Activated B cell treated with CpG ODN at 0.5 μM for 24 hours (primary cell): ENCODE data around the gene RDH11. TPM values are rescaled to one million over a fixed set of nuclear protein-coding genes. Genes with fewer than 3 reads are reported as not detected.
"Not testable (repeated sequence)": the region's sequence is repeated elsewhere in the genome, so short reads cannot be mapped to it uniquely, and the experiment has no call there.

ENCODE experiments used
- ATAC-seq: fragments of 200-7000 bp; cut with Tn5 transposase; one replicate; pipeline ENCODE4 v1.10.0; 2021; ENCODE audit warnings: low read depth, mild to moderate bottlenecking, moderate library complexity
- CTCF ChIA-PET: fragments of 350-600 bp; sonication (Branson Sonifier 250); formaldehyde crosslinking; loops from one replicate; lab custom pipeline; 2021; ENCODE audit warnings: antibody characterized with exemption; lab: Charles Lee
- POLR2A ChIA-PET: fragments of 350-600 bp; sonication (Branson Sonifier 250); formaldehyde crosslinking; loops from one replicate; lab custom pipeline; 2021; ENCODE audit warnings: antibody characterized with exemption; lab: Charles Lee
- DNase-seq: peaks from one replicate; pipeline ENCODE4 v3.0.0; 2022
- H3K27ac Mint-ChIP-seq: one replicate; pipeline ENCODE4 v1.8.0; 2020; ENCODE audit warnings: mixed read lengths
- H3K27me3 Mint-ChIP-seq: one replicate; pipeline ENCODE4 v1.8.0; 2021; ENCODE audit warnings: mixed read lengths
- H3K36me3 Mint-ChIP-seq: one replicate; pipeline ENCODE4 v1.8.0; 2021; ENCODE audit warnings: low read depth, mixed read lengths
- H3K4me1 Mint-ChIP-seq: one replicate; pipeline ENCODE4 v1.8.0; 2021; ENCODE audit warnings: mixed read lengths
- H3K4me3 Mint-ChIP-seq: one replicate; pipeline ENCODE4 v1.8.0; 2020; ENCODE audit warnings: mild to moderate bottlenecking, mixed read lengths
- H3K9me3 Mint-ChIP-seq: one replicate; pipeline ENCODE4 v1.8.0; 2020; ENCODE audit warnings: mixed read lengths
- intact Hi-C: fragments of 100-400 bp; cut with micrococcal nuclease; formaldehyde crosslinking; loops from one replicate; pipeline ENCODE4 v1.15.1; 2024
- total RNA-seq: library from RNA; stranded (reverse); gene quantifications from 2 replicates; pipeline ENCODE4 v1.2.3, GENCODE V29; 2022
- TF ChIP-seq, protein P1 (sequence below): fragments of 200-600 bp; IDR thresholded peaks from one replicate; pipeline ENCODE4 v1.8.0; 2022; ENCODE audit warnings: antibody characterized with exemption, mild to moderate bottlenecking

Gene RDH11
- total RNA-seq, 1 donor from 2014 or later, result 34.7 TPM

DNA sequence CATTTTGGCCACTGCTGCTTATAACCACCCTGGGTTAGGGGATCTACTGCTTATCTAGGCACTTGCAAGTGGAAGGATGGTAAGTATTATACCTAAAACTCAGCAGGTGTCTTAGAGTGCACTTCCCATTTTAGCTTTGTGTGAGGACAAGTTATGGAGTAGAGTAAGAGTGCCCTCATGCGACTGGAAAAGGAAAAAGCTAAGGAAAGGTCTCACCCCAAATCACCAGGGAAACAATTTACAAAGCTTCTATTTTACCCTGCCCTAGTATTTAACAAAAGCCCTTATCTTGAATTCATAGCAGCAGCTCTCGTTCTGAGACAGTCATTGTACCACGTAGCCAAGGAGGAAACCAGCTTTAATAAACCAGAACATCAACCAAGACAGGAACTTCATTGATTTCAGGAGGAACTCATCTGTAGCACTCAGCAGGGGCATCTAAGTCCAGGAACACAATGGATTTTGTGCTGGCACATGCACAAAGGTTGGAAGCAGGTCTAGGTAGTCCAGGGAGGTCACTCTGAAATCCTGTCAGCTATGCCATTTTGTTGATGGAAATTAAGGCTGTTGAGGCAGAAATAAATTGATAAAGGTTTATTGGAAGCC lies 9.0 kb upstream of the RDH11 start:
- ATAC-seq, result peak; percentile 81
- DNase-seq, result no peak
- no peaks in the 10 kb centered on the region for H3K27me3 Mint-ChIP-seq
- H3K36me3 Mint-ChIP-seq, result no peaks in the 10 kb centered on the region
- CTCF ChIA-PET, result interaction anchor here (0.6 to 9.2 kb wide), 28 partner anchors 9 to 1345 kb away, joined by 3 to 180 read pairs (median 4); partner anchors contain the start of genes ARG2, PIGH and RDH11
- no peak overlapping the region for H3K4me3 Mint-ChIP-seq
- POLR2A ChIA-PET, result interaction anchor here (0.5 to 1.2 kb wide), 4 partner anchors 105 to 1448 kb away, joined by 4 to 10 read pairs (median 6); partner anchors contain the start of gene PIGH
- intact Hi-C loops, result loop anchor here (1.0 to 5.0 kb wide), 5 partner anchors 37 to 277 kb away; no protein-coding TSS in a partner anchor
- no peak overlapping the region for H3K27ac Mint-ChIP-seq
- TF ChIP-seq, protein P1, sequence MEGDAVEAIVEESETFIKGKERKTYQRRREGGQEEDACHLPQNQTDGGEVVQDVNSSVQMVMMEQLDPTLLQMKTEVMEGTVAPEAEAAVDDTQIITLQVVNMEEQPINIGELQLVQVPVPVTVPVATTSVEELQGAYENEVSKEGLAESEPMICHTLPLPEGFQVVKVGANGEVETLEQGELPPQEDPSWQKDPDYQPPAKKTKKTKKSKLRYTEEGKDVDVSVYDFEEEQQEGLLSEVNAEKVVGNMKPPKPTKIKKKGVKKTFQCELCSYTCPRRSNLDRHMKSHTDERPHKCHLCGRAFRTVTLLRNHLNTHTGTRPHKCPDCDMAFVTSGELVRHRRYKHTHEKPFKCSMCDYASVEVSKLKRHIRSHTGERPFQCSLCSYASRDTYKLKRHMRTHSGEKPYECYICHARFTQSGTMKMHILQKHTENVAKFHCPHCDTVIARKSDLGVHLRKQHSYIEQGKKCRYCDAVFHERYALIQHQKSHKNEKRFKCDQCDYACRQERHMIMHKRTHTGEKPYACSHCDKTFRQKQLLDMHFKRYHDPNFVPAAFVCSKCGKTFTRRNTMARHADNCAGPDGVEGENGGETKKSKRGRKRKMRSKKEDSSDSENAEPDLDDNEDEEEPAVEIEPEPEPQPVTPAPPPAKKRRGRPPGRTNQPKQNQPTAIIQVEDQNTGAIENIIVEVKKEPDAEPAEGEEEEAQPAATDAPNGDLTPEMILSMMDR, result no peak
- H3K9me3 Mint-ChIP-seq, result no peaks in the 10 kb centered on the region
- H3K4me1 Mint-ChIP-seq, result no peaks in the 10 kb centered on the region

DNA sequence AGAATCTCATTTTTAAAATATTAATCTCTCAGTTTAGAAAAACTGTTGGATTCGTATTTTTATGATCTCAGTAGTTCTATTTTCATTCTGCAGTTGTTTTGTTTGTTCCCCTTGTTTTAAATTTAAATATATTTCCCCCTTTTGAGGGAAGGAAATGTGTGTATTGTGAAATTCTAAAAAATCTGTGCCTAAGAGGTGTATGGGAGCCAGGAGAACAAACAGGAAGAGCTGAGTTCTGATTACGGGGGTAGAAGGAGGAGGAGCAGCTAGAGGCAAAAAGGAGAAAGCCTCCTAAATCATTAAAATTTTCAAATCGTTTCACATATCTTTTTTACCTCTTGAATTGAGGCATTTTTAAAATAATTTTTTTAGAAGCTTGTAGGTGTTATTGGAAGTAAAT lies 8.4 kb upstream of the RDH11 start:
- ChIA-PET CTCF (interaction anchor here (0.7 to 9.2 kb wide), 26 partner anchors 8 to 1344 kb away, joined by 3 to 180 read pairs (median 4); partner anchors contain the start of genes ARG2, PIGH and RDH11), POLR2A (interaction anchor here (0.5 to 1.2 kb wide), 3 partner anchors 120 to 1448 kb away, joined by 5 to 10 read pairs (median 8); no protein-coding TSS in a partner anchor)
- TF ChIP-seq, protein P1, result no peak
- no peak overlapping the region for H3K27ac Mint-ChIP-seq
- no peaks in the 10 kb centered on the region for H3K27me3 Mint-ChIP-seq
- no peaks in the 10 kb centered on the region for H3K9me3 Mint-ChIP-seq
- DNase-seq (no peak), ATAC-seq (no peak)
- H3K4me3 Mint-ChIP-seq, result no peak overlapping the region
- no peaks in the 10 kb centered on the region for H3K36me3 Mint-ChIP-seq
- intact Hi-C loops, result loop anchor here (1.0 to 5.0 kb wide), 5 partner anchors 37 to 277 kb away; no protein-coding TSS in a partner anchor
- no peaks in the 10 kb centered on the region for H3K4me1 Mint-ChIP-seq

DNA sequence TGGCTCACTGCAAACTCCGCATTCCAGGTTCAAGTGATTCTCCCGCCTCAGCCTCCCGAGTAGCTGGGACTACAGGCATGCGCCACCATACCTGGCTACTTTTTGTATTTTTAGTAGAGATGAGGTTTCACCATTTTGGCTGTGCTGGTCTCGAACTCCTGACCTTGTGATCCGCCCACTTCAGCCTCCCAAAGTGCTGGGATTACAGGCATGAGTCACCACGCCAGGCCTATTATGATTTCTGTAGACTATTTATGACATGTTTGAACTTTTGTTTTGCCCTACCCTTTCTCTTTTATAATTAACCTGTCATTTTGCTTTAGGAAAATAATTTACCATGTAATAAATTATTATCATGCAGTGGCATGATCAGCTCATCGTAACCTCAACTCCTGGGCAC lies 5.9 kb upstream of the RDH11 start, which contains the start of gene RDH12:
Gene RDH12 (plus strand): TSS at position 395 of the 400 bp plus-strand sequence. CDS start 20,757 bp downstream, outside the sequence.
- H3K27ac Mint-ChIP-seq, ATAC-seq, H3K4me3 Mint-ChIP-seq, DNase-seq, H3K4me1 Mint-ChIP-seq, H3K9me3 Mint-ChIP-seq, H3K27me3 Mint-ChIP-seq, H3K36me3 Mint-ChIP-seq: not testable (repeated sequence)
- POLR2A ChIA-PET, result interaction anchor here (0.7 kb wide), 1 partner anchor 270 kb away, joined by 13 read pairs; no protein-coding TSS in a partner anchor
- intact Hi-C loops, result loop anchor here (5.0 kb wide), 1 partner anchor 34 kb away; no protein-coding TSS in a partner anchor
- CTCF ChIA-PET, result interaction anchor here (9.2 kb wide), 1 partner anchor 117 kb away, joined by 180 read pairs; no protein-coding TSS in a partner anchor

DNA sequence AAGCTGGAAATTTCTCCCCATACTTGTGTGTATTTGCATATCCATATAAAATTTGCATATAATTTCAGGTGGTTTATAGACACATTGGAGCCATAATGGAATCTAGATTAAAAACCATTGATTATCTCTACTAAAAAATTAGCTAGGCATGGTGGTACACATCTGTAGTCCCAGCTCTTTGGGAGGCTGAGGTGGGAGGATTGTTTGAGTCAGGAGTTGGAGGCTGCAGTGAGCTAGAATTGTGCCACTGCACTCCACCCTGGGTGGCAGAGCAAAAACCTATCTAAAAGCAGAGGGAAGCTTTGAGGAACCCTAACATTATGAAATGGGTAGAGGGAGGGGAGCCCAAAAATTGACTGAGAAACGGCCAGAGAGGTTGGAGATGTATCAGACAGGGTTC lies 2.6 kb upstream of the RDH11 start:
- Mint-ChIP-seq H3K9me3 (no peaks in the 10 kb centered on the region), H3K27me3 (no peaks in the 10 kb centered on the region), H3K4me3 (no peak overlapping the region), H3K27ac (no peak overlapping the region), H3K4me1 (peaks cover 13% of the 10 kb centered on the region), H3K36me3 (peaks cover 3% of the 10 kb centered on the region)
- TF ChIP-seq, protein P1, result no peak
- DNase-seq, result no peak
- no peak for ATAC-seq
- POLR2A ChIA-PET, result no interaction called here
- CTCF ChIA-PET, result no interaction called here
- intact Hi-C loops, result no loop called here

DNA sequence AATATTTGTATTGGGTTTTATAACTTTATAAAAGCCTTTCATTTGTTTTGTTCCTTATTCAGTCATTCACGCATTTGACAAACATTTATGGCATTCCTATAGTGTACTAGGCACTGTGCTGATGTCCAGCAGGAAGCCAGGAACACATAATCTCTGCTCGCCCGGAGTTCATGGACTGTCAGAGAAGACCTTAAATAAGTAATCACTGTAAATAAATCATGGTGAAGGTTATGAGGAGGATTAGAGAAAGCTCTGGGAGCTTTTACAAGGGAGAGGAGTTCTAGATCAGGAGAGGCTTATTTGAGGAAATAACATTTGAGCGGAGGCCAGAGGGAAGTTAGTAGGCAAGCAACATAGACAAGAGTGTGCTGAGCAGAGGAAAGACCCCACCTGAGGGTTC lies 1.4 kb upstream of the RDH11 start:
- Mint-ChIP-seq H3K27me3 (no peaks in the 10 kb centered on the region), H3K27ac (no peak overlapping the region), H3K4me3 (no peak overlapping the region), H3K9me3 (no peaks in the 10 kb centered on the region), H3K4me1 (peaks cover 13% of the 10 kb centered on the region), H3K36me3 (peaks cover 8% of the 10 kb centered on the region)
- ChIA-PET CTCF (no interaction called here), POLR2A (no interaction called here)
- DNase-seq, result no peak
- intact Hi-C loops, result no loop called here
- no peak for ATAC-seq
- TF ChIP-seq, protein P1, result no peak
